Measurements from ENCODE around the gene GJB1. TPM values are rescaled to one million over a fixed set of nuclear protein-coding genes. Genes with fewer than 3 reads are reported as not detected.

Gene GJB1
- polyA plus RNA-seq, 2 donors = 0.04 to 0.16 TPM

DNA sequence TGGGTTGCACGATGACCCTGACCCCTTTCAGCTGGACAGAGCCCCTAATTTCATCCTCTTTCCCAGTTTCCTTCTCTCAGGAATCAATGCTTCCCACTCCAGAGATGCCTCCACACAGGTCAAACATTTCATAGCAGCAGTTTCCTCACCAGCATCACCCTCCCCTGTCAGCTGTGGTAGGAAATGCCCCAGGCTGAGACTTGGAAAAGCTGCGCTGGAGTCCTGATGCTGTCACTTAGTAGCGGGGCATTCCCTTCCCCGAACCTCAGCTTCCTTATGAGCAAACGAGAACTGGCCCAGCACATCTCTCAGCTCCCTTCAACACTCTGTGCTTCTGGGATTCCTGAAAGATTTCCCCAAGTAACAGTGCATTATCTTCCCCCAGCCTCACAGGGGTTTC lies 2.7 kb downstream of the GJB1 start:
- Histone ChIP-seq H3K27me3 (ENCODE audit: control insufficient read depth in 1 of 2, insufficient read depth in 2 of 2, low read length in 2 of 2) (no peaks in the 10 kb centered on the region), H3K27ac (ENCODE audit: low read depth in 2 of 2, low read length in 1 of 2) (no peak overlapping the region), H3K36me3 (ENCODE audit: control insufficient read depth in 2 of 2, insufficient read depth in 2 of 2, low read length in 1 of 2) (no peaks in the 10 kb centered on the region), H3K4me1 (ENCODE audit: control insufficient read depth in 2 of 2, insufficient read depth in 2 of 2, low read length in 1 of 2) (no peaks in the 10 kb centered on the region), H3K9me3 (ENCODE audit: control insufficient read depth in 2 of 2, insufficient read depth in 1 of 2, low read depth in 1 of 2, low read length in 1 of 2) (no peaks in the 10 kb centered on the region), H3K4me3 (ENCODE audit: low read depth in 1 of 2, low read length in 2 of 2) (no peak overlapping the region)
- 64 to 75% methylated on average over 5 of the region's 5 CpGs for WGBS, 2 donors

- no peak overlapping the region for H3K4me3 ChIP-seq (ENCODE audit: low read depth in 1 of 2, low read length in 2 of 2)
- WGBS, 2 donors = 68 to 84% methylated on average over 5 of the region's 5 CpGs
- H3K4me1 ChIP-seq (ENCODE audit: control insufficient read depth in 2 of 2, insufficient read depth in 2 of 2, low read length in 1 of 2) = no peaks in the 10 kb centered on the region
- H3K36me3 ChIP-seq (ENCODE audit: control insufficient read depth in 2 of 2, insufficient read depth in 2 of 2, low read length in 1 of 2) = no peaks in the 10 kb centered on the region
- no peak overlapping the region for H3K27ac ChIP-seq (ENCODE audit: low read depth in 2 of 2, low read length in 1 of 2)
- H3K27me3 ChIP-seq (ENCODE audit: control insufficient read depth in 1 of 2, insufficient read depth in 2 of 2, low read length in 2 of 2) = no peaks in the 10 kb centered on the region
- no peaks in the 10 kb centered on the region for H3K9me3 ChIP-seq (ENCODE audit: control insufficient read depth in 2 of 2, insufficient read depth in 1 of 2, low read depth in 1 of 2, low read length in 1 of 2)
Measured at GRCh38 chrX:71227370-71228062, 4.5 kb downstream of the GJB1 start.

GRCh38 chrX:71228063-71228642 lies 5.1 kb downstream of the GJB1 start:
- no peak overlapping the region for H3K4me3 ChIP-seq (ENCODE audit: low read depth in 1 of 2, low read length in 2 of 2)
- 91 to 98% methylated on average over 1 of the region's 1 CpG for WGBS, 2 donors
- no peaks in the 10 kb centered on the region for H3K36me3 ChIP-seq (ENCODE audit: control insufficient read depth in 2 of 2, insufficient read depth in 2 of 2, low read length in 1 of 2)
- no peaks in the 10 kb centered on the region for H3K9me3 ChIP-seq (ENCODE audit: control insufficient read depth in 2 of 2, insufficient read depth in 1 of 2, low read depth in 1 of 2, low read length in 1 of 2)
- H3K27ac ChIP-seq (ENCODE audit: low read depth in 2 of 2, low read length in 1 of 2) = no peak overlapping the region
- H3K27me3 ChIP-seq (ENCODE audit: control insufficient read depth in 1 of 2, insufficient read depth in 2 of 2, low read length in 2 of 2) = no peaks in the 10 kb centered on the region
- H3K4me1 ChIP-seq (ENCODE audit: control insufficient read depth in 2 of 2, insufficient read depth in 2 of 2, low read length in 1 of 2) = no peaks in the 10 kb centered on the region

- 77 to 83% methylated on average over 3 of the region's 3 CpGs for WGBS, 2 donors
- Histone ChIP-seq H3K9me3 (ENCODE audit: control insufficient read depth in 2 of 2, insufficient read depth in 1 of 2, low read depth in 1 of 2, low read length in 1 of 2) (no peaks in the 10 kb centered on the region), H3K36me3 (ENCODE audit: control insufficient read depth in 2 of 2, insufficient read depth in 2 of 2, low read length in 1 of 2) (no peaks in the 10 kb centered on the region), H3K4me1 (ENCODE audit: control insufficient read depth in 2 of 2, insufficient read depth in 2 of 2, low read length in 1 of 2) (no peaks in the 10 kb centered on the region), H3K4me3 (ENCODE audit: low read depth in 1 of 2, low read length in 2 of 2) (no peak overlapping the region), H3K27ac (ENCODE audit: low read depth in 2 of 2, low read length in 1 of 2) (no peak overlapping the region), H3K27me3 (ENCODE audit: control insufficient read depth in 1 of 2, insufficient read depth in 2 of 2, low read length in 2 of 2) (no peaks in the 10 kb centered on the region)
Measured at GRCh38 chrX:71235482-71235881, 12.5 kb downstream of the GJB1 start.

DNA sequence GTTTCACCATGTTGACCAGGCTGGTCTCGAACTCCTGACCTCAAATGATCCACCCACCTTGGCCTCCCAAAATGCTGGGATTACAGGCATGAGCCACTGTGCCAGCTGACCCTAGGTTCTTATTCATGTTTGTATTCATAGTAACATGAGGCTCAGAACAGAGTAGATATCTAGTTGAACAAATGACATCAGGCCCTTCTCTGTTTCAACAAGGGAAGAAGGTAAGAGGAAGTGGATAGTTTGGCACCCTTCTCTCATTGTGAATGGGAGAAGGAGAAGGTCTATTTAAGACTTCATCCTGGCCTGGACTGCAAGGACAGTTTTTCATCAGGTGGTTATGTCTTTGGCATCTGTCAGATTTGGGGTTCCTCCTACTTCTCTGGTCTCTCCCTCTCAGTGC lies 13.8 kb downstream of the GJB1 start:
- H3K4me3 ChIP-seq (ENCODE audit: low read depth in 1 of 2, low read length in 2 of 2) = no peak overlapping the region
- 86 to 89% methylated on average over 1 of the region's 1 CpG for WGBS, 2 donors
- H3K27ac ChIP-seq (ENCODE audit: low read depth in 2 of 2, low read length in 1 of 2) = no peak overlapping the region
- H3K36me3 ChIP-seq (ENCODE audit: control insufficient read depth in 2 of 2, insufficient read depth in 2 of 2, low read length in 1 of 2) = peaks cover 0 to 4% of the 10 kb centered on the region in 2 donors
- H3K9me3 ChIP-seq (ENCODE audit: control insufficient read depth in 2 of 2, insufficient read depth in 1 of 2, low read depth in 1 of 2, low read length in 1 of 2) = no peaks in the 10 kb centered on the region
- no peaks in the 10 kb centered on the region for H3K27me3 ChIP-seq (ENCODE audit: control insufficient read depth in 1 of 2, insufficient read depth in 2 of 2, low read length in 2 of 2)
- H3K4me1 ChIP-seq (ENCODE audit: control insufficient read depth in 2 of 2, insufficient read depth in 2 of 2, low read length in 1 of 2) = no peaks in the 10 kb centered on the region

GRCh38 chrX:71239781-71240180 lies 16.8 kb downstream of the GJB1 start:
- no peaks in the 10 kb centered on the region for H3K9me3 ChIP-seq (ENCODE audit: control insufficient read depth in 2 of 2, insufficient read depth in 1 of 2, low read depth in 1 of 2, low read length in 1 of 2)
- 83 to 87% methylated on average over 3 of the region's 3 CpGs for WGBS, 2 donors
- H3K27me3 ChIP-seq (ENCODE audit: control insufficient read depth in 1 of 2, insufficient read depth in 2 of 2, low read length in 2 of 2) = no peaks in the 10 kb centered on the region
- no peak overlapping the region for H3K4me3 ChIP-seq (ENCODE audit: low read depth in 1 of 2, low read length in 2 of 2)
- H3K36me3 ChIP-seq (ENCODE audit: control insufficient read depth in 2 of 2, insufficient read depth in 2 of 2, low read length in 1 of 2) = peaks cover 0 to 11% of the 10 kb centered on the region in 2 donors
- H3K4me1 ChIP-seq (ENCODE audit: control insufficient read depth in 2 of 2, insufficient read depth in 2 of 2, low read length in 1 of 2) = no peaks in the 10 kb centered on the region
- H3K27ac ChIP-seq (ENCODE audit: low read depth in 2 of 2, low read length in 1 of 2) = no peak overlapping the region

GRCh38 chrX:71241301-71241700 lies 18.3 kb downstream of the GJB1 start:
- Histone ChIP-seq H3K27me3 (ENCODE audit: control insufficient read depth in 1 of 2, insufficient read depth in 2 of 2, low read length in 2 of 2) (no peaks in the 10 kb centered on the region), H3K36me3 (ENCODE audit: control insufficient read depth in 2 of 2, insufficient read depth in 2 of 2, low read length in 1 of 2) (peaks cover 0 to 20% of the 10 kb centered on the region in 2 donors), H3K4me3 (ENCODE audit: low read depth in 1 of 2, low read length in 2 of 2) (no peak overlapping the region), H3K9me3 (ENCODE audit: control insufficient read depth in 2 of 2, insufficient read depth in 1 of 2, low read depth in 1 of 2, low read length in 1 of 2) (no peaks in the 10 kb centered on the region), H3K4me1 (ENCODE audit: control insufficient read depth in 2 of 2, insufficient read depth in 2 of 2, low read length in 1 of 2) (no peaks in the 10 kb centered on the region), H3K27ac (ENCODE audit: low read depth in 2 of 2, low read length in 1 of 2) (no peak overlapping the region)
- 73 to 89% methylated on average over 6 of the region's 6 CpGs for WGBS, 2 donors

GRCh38 chrX:71244359-71245128 lies 21.5 kb downstream of the GJB1 start:
- Histone ChIP-seq H3K9me3 (ENCODE audit: control insufficient read depth in 2 of 2, insufficient read depth in 1 of 2, low read depth in 1 of 2, low read length in 1 of 2) (no peaks in the 10 kb centered on the region), H3K4me3 (ENCODE audit: low read depth in 1 of 2, low read length in 2 of 2) (no peak overlapping the region), H3K4me1 (ENCODE audit: control insufficient read depth in 2 of 2, insufficient read depth in 2 of 2, low read length in 1 of 2) (no peaks in the 10 kb centered on the region), H3K27ac (ENCODE audit: low read depth in 2 of 2, low read length in 1 of 2) (no peak overlapping the region), H3K36me3 (ENCODE audit: control insufficient read depth in 2 of 2, insufficient read depth in 2 of 2, low read length in 1 of 2) (peaks cover 0 to 34% of the 10 kb centered on the region in 2 donors), H3K27me3 (ENCODE audit: control insufficient read depth in 1 of 2, insufficient read depth in 2 of 2, low read length in 2 of 2) (no peaks in the 10 kb centered on the region)
- 87 to 92% methylated on average over 9 of the region's 9 CpGs for WGBS, 2 donors

GRCh38 chrX:71245159-71245558 lies 22.1 kb downstream of the GJB1 start:
- Histone ChIP-seq H3K4me1 (ENCODE audit: control insufficient read depth in 2 of 2, insufficient read depth in 2 of 2, low read length in 1 of 2) (no peaks in the 10 kb centered on the region), H3K36me3 (ENCODE audit: control insufficient read depth in 2 of 2, insufficient read depth in 2 of 2, low read length in 1 of 2) (peaks cover 0 to 38% of the 10 kb centered on the region in 2 donors), H3K27ac (ENCODE audit: low read depth in 2 of 2, low read length in 1 of 2) (no peak overlapping the region), H3K4me3 (ENCODE audit: low read depth in 1 of 2, low read length in 2 of 2) (no peak overlapping the region), H3K27me3 (ENCODE audit: control insufficient read depth in 1 of 2, insufficient read depth in 2 of 2, low read length in 2 of 2) (no peaks in the 10 kb centered on the region), H3K9me3 (ENCODE audit: control insufficient read depth in 2 of 2, insufficient read depth in 1 of 2, low read depth in 1 of 2, low read length in 1 of 2) (no peaks in the 10 kb centered on the region)
- 53 to 66% methylated on average over 2 of the region's 2 CpGs for WGBS, 2 donors

Measured in esophagus (tissue), 2 donors.